HG03045 (cell line): ENCODE data around the gene BAIAP2.
"Not testable (repeated sequence)": the region's sequence is repeated elsewhere in the genome, so short reads cannot be mapped to it uniquely, and the experiment has no call there.

Experiments
- ATAC-seq: cut with Tn5 transposase; IDR thresholded peaks from one replicate; pipeline ENCODE4 v1.9.1; 2021; ENCODE audit warnings: mild to moderate bottlenecking, moderate library complexity; ENCODE audit not compliant: unreplicated experiment

Gene BAIAP2

DNA sequence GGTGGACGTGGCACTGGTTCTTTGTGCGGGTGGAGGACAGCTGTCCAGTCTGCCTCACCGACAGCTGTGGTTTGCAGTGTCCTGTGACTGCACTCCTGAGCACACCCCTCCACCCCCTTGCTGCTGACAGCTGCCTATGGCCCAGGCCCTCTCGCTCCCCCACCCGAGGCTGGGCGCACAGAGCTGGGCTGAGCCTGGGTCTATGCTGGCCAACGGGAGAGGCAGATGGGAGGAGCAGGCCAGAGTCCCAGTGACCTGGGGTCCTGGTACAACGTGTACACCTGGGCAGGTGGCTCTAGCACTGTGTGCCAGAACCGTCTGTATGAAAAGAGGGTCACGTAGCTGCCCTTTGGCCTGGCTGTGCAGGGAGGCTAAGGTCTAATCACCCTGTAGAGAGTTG is 30.5 kb downstream of the BAIAP2 start:
- ATAC-seq: no peak

DNA sequence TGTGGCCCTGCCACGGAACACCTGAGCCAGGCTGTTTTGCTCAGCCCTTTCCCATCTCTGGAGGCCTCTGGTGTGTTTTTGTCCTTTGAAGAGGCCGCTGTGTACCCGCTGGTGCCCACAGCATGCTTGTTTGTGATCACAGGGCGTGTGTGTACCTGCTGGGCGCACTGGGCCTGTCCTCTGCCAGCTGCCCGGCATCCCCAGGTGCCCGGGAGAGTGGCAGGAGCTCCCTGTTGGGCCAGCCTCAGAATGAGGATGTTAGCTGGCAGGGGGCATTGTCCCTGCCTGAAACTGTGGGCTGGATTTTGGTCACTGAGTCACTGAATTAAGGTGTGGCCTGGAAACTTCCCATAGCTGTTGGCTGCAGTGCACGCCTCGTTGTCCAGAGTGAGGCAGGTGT is 31.1 kb downstream of the BAIAP2 start:
- ATAC-seq: no peak

DNA sequence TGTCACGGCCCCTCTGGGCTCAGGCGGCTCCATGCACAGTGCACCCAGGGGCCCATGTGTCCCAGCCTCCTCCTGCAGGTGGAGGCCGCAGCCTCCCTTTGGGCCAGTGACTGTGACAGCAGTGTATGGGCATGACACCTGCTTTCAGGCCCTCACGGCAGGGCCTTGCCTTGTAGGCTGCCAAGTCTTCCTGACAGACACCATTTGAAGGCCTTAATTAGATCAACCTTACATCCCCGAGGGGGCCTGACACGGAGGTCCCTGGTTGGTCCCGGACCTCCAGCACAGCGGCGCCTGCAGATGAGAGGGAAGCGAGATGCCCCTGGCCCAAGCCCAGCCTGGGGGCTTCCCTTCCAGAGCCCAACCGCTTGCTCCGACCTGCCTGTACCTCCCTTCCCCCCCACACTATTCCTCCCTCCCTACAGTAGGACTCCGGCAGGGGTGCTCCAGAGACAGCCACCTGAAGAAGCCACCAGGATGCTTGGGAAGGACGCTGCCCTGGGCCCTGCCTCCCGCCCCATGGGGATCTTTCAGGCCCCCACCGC is 31.9 kb downstream of the BAIAP2 start:
- no peak for ATAC-seq

DNA sequence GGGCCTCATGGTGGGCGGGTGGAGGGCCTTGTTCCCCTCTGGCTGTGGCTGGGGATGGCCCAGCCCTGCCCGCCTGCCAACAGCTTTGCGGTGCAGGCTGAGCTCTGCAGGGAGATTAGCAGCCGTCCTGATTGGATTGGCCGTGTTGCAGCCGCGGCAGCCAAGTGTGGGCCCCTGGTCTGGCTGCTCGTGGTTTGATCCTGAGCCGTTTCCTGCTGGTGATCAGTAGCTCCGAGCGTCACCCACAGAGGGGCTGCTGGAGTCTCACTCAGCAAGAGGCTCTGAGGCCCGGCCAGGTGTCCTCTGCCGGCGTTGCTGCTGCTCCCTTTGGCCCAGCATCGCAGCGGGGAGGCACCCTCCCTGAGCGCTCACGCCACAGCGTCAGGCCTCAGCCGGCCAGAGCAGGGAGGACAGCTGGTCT is 32.5 kb downstream of the BAIAP2 start:
- ATAC-seq: no peak

DNA sequence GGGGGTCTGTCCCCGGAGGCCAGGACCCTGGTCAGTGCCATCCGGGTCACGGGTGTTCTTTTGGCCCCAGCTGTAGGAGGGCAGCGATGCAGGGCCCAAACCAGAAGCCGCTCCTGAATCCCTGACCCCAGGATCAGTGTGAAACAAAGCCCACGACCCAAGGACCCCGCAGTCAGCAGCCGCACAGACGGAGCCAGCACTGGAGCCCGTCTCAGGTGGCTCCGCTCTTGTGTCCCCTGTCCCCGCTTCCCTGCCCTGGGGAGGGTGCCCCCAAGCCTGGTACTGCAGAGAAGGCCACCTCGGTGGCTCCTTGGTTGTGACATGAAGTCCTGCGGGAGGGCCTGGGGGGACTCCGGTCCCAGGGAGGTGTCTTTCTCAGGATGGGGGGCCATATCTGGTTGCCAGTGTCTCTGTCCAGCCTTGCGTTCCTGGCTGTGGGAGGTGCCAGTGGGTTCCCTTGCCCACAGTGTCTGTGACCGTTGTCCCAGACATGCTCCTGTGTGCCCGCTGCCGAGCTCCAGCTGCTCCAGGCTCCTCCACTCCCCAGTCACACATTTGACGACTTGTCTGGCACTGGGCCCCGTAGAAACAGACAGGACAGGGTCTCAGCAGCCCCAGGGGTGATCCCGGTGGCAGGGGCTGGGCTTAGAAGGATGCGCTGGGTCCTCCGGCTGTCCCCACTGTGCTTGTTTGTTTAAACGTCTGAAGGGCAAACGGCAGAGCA is 33.6 kb downstream of the BAIAP2 start:
- no peak for ATAC-seq

DNA sequence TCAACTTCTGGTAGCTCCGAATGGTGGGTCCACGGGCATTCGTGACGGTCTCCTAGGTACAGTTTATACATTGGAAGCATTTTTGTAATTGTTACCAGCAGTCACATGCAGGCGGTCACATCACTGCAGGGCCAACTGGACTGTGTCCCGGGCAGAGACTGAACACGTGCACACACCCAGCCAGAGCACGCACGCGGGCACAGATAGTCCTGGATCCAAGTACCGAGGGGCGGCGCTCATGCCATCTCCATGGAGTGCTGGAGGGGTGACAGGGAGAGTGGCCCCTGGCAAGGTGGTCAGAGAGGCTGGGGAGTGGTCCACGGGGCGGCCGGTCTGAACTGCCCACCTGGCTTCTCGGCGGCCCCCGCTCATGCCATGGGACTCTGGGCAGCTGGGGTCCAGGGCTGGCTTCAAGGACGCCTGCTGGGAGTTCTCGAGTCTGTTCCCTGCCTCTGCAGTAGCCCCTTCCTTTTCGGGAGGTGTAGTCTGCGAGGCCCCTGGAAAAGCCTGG is 34.2 kb downstream of the BAIAP2 start:
- ATAC-seq: no peak

DNA sequence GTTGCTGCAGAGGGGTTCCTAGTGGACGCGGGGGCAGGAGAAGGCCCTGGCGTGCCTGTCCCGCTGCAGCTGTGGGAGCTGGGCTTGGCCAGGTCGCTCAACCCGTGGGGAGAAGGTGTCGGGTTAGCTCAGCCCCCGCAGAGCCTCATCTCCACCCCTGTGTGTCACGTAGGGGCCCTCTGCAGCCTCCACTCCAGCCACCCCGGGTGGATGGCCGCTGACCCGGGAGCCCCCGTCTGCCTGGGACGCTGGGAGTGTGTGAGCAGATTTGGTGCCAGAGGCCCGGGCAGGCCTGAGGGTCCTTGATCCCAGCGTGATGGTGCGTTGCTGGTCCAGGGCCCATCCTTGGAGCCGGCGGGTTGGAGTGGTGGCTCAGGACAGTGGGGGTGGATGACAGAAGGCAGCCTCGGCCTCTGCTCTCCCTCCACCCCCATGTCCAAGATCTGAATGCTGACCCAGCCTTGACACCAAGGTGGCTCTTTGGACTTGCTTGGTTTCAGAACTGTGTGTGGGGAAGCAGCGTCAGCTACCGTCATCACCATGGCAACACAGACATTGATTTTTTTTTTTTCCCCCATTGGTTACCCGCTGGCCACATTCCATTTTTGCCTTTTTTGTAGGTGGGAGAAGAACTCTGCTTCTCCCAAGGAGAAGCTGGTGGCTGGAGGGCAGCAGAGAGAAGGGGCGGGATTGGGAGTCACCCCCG is 35.7 kb downstream of the BAIAP2 start:
- no peak for ATAC-seq

DNA sequence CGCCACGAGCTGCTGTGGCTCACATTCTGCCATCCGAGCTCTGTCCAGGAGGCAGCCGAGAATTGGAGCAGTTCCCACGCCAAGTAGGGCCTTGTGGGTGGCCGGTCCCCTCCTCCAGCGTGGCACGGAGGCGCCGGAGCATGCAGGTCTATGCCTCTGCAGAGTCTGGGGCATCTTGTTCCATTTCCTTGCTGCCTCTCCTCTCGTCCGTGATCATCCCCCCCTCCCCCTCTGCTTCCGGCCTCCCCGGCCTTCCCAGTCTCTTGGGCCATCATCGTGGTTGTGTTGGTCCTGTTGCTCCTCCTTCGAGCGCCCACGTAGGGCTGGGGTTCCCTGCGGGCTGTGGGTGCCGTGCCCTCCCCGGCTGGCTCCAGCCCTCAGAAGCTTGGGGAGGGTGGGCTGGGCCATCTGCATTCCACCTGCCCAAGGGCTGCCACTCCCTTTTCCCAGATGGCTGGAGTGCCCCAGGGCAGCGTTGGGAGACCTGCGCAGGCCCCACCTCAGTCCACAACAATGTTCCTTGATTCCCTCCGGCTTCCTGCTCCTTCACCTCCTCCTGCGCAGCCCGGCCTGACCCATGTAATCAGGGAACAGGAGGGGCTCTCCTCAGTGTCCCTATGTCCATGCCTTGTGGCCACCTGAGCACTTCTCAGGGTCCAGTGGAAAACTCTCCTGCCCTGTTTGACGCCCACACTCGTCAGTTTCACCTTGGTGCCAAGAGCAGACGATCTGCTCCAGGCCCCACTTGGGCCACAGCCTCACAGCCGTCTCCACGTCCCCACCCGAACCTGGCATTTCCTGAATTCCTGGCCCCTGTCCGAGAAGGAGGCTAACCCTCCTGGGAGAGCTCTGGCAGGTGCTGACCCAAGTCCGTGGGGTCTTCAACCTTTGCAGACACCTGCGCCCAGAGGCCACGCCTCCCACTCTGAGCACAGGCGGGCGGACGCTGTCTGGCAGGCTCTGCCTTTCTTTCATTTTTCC is 37.1 kb downstream of the BAIAP2 start:
- no peak for ATAC-seq

DNA sequence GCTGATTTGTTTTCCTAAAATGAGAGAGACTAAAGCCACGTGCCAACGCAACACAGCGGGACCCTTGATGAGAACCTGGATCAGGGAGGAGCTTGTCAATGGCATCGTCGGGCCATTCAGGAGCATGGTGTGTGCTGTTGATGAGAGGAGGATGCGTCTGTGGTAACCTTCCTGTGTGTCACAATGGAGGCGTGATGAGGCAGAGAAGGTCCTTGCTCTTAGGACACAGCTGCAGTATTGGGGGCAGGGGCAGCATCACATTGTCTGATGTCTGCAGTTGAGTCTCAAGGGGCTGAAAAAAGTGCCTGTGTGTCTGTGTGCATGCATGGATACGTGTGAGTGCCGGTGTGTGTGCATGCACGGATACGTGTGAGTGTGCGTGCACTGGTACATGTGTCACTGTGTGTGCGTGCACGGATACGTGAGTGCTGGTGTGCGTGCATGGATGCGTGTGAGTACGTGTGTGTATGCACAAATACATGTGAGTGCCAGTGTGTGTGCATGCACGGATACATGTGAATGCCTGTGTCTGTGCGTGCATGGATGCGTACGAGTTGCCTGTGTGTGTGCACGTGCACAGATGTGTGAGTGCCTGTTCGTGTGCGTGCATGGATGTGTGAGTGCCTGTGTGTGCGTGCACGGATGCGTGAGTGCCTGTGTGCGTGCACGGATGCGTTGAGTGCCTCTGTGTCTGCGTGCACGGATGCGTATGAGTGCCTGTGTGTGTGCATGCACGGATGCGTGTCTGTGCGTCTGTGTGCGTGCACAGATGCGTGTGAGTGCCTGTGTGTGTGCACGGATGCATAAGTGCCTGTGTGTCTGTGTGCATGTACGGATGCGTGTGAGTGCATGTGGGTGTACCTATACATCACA is 39.3 kb downstream of the BAIAP2 start:
- ATAC-seq: no peak

DNA sequence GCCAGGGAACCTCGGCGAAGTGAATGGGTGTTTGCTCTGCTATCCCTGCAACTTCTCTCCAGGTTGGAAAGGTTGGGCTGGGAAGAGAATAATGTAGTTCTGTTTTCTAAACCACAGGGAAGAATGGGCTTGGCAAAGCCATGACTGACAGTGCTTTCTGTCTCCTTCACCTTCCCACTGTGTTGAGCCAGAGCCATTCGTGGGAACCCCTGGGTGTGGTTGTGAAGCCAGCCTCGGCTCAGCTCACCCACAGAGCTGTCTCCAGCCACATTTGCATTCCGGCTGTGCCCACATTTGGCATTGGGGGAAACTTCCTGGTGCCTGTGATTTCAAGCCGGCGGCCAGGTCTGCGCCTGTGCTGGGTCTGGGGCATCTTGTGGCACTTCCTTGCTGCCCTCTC is 39.9 kb downstream of the BAIAP2 start:
- no peak for ATAC-seq

DNA sequence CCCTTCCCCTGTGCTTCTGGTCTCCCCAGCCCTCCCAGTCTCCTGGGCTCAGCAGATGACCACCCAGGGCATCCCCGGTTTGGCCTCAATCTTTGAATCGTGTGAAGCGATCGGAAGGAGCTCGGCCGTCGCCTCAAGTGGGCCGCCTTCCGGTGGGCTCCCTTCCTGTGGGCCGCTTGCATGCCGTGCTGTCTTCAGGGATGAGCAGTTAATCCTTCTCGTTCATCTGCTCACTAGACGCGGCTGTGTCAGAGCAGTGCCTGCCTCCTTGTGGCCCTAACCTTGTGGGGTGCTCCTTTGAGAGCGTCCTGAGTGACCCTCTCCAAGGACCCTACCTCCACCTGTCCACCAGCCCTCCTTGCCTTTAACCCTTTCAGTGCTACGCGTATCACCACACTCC is 40.4 kb downstream of the BAIAP2 start:
- no peak for ATAC-seq

DNA sequence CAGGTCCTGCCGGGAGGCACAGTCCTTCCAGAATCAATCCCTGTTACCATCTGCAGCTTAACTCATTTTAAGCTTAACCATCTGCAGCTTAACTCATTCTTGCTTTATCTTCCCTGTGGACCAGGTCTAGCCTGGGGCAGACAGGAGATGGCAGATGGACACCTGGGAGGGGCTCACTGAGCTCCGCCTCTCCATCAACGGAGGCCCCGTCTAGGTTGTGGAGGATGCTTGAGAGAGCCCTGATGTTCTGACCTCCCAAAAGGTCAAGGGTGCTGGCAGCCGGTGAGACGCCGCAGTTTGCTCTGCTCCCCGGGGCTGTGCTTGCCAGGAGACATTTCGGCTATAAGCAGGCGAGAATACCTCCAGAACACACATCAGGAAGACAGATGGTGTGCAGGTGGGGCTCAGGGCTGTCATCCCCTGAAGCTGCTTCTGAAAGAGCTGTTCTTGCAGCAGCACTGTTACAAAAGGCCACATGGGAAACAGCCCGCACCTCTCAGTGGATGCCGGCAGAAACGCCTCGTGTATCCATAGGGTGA is 41.3 kb downstream of the BAIAP2 start:
- ATAC-seq: no peak

DNA sequence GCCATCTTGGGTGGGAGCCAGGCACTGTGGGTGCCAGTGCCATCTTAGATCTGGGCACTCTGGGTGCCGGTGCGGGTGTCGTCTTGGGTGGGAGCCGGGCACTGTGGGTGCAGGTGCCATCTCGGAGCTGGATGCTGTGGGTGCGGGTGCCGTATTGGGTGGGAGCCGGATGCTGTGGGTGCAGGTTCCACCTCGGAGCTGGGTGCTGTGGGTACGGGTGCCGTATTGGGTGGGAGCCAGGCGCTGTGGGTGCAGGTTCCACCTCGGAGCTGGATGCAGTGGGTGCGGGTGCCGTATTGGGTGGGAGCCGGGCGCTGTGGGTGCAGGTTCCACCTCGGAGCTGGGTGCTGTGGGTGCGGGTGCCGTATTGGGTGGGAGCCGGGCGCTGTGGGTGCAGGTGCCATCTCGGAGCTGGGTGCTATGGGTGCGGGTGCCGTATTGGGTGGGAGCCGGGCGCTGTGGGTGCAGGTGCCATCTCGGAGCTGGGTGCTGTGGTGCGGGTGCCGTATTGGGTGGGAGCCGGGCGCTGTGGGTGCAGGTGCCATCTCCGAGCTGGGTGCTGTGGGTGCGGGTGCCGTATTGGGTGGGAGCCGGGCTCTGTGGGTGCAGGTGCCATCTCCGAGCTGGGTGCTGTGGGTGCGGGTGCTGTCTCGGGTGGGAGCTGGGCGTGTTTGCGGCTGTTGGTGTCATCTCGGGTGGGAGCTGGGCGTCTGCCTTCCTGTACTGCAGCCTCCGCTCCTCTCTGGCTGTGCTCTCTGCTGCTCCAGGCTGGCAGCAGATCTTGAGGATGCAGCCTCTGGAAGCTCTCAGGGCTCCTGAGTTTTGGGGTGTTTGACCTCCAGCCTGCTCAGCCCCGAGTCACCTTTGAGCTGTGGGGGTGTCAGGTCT is 43.3 kb downstream of the BAIAP2 start:
- ATAC-seq: not testable (repeated sequence)

DNA sequence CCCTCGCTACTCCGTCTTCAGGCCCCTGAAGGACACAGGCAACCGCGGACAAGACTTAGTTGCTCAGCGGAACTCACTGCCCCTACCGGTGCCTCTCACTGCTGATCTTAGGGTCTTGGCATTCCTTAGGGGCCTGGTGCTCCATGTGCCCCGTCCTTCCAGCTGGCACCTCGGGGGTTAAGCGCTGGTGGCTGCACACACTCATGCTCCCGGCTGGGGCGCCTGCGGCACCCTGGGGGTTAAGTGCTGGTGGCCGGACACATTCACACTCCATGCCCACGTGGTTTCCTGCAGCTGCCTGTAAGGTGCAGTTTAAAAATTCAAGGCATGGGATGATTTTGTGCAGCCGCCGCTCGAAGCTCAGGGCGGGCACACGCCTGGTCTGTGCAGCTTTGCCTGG is 45.1 kb downstream of the BAIAP2 start:
- ATAC-seq: no peak

DNA sequence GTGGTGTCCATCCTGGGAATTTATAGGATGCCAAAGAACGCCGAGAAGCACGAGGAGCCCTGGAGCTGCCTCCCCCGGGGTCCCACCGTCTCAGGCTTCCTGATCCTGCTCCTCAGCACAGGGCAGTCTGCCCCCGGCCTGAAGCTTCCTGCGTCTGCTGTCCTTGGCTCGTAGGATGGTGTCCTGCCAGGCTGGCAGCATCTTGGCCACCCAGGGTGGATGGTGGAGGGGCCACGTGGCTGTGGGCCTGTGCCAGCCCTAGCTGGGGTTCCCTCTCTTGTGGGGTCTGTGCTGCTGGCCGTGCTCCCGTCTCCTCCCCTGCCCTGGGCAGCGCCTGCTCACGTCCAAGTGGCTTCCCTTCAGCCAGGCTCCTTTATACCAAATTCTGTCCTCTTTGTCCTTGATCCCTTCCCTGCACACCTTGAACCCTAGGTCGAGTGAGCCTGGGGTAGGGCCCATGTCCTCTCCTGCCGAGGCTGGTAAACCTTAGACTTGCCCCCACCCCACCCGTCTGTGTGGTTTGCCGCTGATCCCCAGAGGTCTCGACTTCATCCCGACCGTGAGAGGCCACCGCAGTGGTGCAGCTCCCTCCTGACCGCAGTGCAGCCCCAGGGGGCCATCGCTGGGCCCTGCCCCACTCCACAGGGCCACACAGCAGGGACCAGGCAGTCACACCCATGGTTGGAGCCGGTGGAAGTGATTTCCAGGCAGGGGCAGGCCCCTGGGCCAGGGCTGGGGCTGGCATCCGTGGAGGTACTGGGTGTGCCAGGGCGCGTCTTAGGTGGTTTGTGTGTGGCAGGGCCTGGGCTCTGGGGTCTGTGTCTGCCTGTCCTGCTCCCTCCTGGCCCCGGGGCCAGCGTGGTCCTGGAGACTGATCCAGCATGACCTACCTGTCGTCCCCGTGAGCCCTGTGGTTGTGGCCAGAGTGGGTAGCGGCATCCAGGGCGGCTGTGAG is 46.5 kb downstream of the BAIAP2 start:
- ATAC-seq: no peak

DNA sequence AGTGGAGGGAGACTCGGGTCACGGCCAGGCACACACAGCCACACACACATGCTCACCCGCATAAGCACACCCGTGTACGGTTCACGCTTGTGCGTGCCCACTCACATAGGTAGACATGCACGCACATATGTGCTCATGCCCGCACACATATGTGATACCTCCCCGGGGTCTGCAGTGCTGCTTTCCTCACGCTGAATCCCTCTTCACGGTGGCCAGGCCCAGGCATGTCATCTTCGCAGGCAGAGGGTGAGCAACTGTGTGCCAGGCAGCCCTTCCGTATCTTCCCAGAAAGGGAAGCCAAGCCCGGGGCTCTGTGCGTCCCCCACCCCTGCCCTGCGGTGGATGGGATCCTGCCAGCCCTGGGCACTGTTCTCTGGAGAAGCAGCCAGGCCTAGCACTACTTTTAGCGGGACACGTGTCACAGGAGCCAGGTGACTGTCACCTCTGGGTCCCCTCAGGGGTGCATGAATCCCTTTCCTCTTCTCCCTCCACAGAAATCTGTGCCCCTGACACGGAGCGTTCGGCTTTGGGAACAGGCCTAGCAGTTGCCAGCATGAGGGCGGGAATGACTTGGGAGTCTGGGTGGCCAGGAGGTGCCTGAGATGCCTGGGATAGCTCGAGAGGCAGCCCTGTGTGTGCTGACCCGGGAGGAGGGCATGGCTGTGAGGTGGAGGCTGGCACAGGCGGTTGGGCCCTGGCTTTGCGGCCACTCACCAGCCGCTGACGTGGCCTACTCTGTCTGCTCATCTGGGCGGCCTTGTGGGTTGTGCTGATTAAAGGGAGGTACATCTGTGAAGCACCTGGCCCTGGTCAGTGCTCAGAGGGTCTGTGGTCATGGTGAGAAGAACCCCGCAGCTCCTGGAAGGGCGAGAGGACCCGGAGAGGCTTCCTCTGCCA is 47.5 kb downstream of the BAIAP2 start:
- ATAC-seq: no peak
